KG1 (cell line): ENCODE data around the gene ZNF697.

Experiments used
- DNase-seq: peaks from one replicate; lab custom pipeline; 2025; lab: John Stamatoyannopoulos, UW

Gene ZNF697

GRCh38 chr1:119662034-119662437 is 14.0 kb upstream of the ZNF697 start:
- no peak for DNase-seq

DNA sequence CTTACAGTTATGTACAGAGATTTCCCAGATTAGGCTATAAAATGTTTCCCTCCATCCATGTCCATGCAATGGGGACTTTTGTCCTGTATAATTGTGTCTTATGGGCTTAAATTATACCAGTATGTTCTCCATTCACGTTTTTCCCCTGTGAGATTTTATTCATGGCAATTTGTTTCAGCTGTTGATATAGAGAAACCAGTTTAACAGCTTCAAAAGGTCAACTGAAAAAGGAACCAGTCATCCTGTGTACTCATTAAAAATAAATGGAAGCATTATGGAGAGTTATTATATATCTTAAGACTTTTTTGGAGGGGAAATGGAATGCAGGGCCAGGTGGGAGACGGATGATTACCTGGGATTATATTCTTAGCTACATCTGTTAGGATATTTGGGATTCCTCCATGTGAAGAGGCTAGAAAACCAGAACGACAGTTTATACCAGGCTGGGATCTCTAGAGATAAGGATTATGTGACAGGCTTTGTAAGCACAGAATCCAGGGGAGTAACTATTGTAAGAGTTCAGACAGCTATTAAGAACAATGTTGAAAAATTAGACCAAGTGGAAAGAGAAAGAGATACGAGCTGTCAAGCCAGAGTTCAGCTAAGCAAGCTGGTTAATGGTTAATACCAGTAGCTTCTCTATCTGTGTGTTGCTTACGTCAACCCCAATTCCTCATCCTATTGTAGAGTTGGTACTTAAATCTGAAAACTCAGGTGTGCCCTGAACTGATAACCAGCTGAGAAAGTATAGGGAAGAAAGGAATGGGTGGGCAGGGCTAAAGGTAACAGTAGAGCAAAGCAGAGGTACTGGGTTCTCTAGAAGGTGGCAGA is 12.4 kb upstream of the ZNF697 start:
- DNase-seq: no peak

GRCh38 chr1:119659628-119660027 is 11.6 kb upstream of the ZNF697 start:
- no peak for DNase-seq

- no peak for DNase-seq
These were observed 8.4 kb upstream of the ZNF697 start for GRCh38 chr1:119656410-119656955.

GRCh38 chr1:119655154-119655553 is 7.1 kb upstream of the ZNF697 start:
- no peak for DNase-seq

GRCh38 chr1:119653839-119654170 is 5.7 kb upstream of the ZNF697 start:
- DNase-seq: no peak

GRCh38 chr1:119653135-119653838 is 5.2 kb upstream of the ZNF697 start:
- no peak for DNase-seq

GRCh38 chr1:119652587-119652986 is 4.5 kb upstream of the ZNF697 start:
- no peak for DNase-seq

- DNase-seq: no peak
These were observed 3.6 kb upstream of the ZNF697 start for GRCh38 chr1:119651641-119652040.

- DNase-seq: no peak
These were observed 3.1 kb upstream of the ZNF697 start for GRCh38 chr1:119651133-119651532.

- DNase-seq: peak; percentile 28
These were observed 546 bp upstream of the ZNF697 start for GRCh38 chr1:119648620-119649004.

DNA sequence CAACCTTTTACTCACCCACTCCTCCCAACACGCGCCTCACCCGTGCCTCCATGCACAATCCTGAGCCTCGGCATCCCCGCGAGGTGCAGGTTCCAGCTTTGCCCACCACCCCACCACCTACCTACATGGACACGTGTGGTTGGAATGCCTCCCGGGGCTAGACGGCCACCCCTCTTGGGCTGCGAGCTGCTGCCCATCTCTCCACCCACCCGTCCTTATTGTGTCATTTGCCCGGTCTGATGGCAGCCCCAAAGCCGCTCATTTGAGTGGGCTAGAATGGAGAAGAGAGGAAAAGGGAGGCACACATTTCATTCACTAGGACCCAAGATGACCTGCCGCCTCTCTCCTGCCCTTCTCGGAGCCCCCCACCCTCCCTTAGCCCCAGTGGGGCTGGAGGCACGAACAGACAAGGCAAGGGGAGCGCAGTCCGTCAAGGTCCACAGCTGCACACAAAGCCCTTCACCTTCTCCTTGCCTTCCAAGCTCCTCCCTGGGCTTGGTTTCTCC is 785 bp downstream of the ZNF697 start:
- DNase-seq: no peak

DNA sequence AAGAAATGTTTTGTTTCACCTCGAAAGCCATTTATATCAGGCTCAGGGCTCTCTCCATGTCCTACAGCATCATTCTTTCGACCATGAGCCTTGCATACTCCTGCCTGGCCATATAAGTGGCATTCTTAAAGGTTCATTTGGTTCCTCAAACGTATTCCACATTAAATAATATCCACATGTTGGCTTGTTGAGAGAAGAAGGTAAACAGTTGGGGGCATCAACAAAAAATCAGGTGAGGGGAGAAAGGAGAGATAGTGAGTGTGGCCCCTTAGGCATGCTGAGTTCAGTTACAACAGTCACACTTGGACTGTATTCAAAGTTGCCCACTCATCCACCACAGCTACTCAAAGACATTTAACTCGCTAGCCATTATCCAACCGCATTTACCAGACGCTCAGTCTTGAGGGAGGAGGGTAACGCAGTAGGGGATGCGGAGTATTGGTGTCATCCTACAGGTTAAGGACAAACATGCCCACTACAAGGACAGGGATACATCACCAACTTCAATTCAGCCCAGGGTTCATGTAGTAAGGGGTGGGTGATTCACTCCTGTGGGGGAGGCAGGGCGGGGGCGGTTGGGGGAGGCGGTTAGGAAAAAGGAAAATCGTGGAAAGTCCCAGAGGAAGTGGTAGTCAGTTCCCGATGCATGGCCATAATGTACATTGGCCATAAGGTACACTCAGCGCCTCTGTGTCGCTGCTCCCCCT is 1.4 kb downstream of the ZNF697 start:
- DNase-seq: no peak

GRCh38 chr1:119639109-119639508 is 9.0 kb downstream of the ZNF697 start:
- no peak for DNase-seq

DNA sequence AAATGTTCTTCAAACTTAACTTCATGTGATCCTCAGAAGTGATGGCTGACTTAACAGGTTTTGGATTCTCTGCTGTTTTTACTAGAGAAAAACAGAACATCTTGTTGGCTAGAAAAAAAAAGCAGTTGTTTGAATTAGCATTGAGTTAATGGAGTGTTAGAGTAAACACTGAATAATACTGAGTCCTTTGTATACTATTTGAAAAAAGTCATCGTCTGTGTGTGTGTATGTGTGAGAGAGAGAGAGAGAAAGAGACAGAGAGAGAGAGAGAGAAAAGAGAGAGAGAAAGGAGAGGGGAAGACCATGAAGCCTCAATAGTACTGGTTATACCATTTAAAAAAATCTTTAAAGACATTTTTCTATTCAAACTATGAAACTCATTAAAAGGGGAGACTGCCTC is 10.4 kb downstream of the ZNF697 start:
- no peak for DNase-seq

GRCh38 chr1:119636491-119637089 is 11.5 kb downstream of the ZNF697 start:
- no peak for DNase-seq

DNA sequence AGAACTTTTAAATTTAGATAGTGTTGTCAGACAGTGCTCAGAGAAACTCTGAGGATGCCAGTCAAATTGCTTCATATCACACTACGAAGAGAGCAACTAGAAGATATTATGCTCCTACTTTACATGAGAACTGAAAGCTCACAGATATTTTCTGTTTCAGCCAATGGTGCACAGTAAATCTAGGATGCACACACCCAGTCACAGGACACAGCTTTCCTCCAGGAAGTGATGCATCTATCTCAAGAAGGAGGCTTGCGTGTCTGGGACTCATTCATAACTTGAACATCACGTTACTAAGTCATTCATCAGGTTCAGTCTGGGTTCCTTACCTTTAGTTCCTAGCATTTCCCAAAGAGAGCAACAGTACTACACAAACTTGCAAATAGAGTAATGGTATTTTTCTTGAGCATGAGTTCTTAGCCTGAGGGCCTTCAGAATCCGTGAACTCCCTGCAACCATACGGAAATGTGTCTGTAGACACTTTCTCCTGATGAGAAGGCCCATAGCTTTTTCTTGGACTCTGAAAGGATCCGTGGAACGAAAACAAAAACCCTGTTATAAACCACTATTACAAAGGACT is 12.2 kb downstream of the ZNF697 start:
- no peak for DNase-seq

- DNase-seq: no peak
These were observed 14.1 kb downstream of the ZNF697 start for GRCh38 chr1:119634016-119634415.

GRCh38 chr1:119633575-119633974 is 14.5 kb downstream of the ZNF697 start:
- DNase-seq: no peak

DNA sequence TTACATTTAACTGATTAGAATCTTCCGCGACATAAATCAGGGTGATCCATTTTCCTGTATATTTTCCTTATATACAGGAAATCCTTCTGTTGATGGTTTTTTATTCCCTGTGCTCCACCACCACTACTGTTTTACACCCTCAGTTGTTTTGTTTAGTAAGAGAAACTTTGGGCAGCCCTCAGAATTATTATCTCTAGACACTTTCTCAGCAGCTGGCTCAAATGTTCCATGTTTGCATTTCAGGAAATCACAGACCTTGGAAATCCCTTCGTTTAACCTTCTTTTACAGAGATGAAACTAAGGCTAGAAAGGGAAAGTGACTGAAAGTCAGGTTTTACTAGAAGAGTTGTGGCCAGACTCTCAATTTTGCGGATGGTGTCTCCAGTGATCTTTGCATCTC is 15.2 kb downstream of the ZNF697 start:
- no peak for DNase-seq

GRCh38 chr1:119632103-119632490 is 16.0 kb downstream of the ZNF697 start:
- DNase-seq: no peak
